HG02981 (cell line): Measurements from ENCODE around the gene APOLD1.
"Not testable (repeated sequence)": the region's sequence is repeated elsewhere in the genome, so short reads cannot be mapped to it uniquely, and the experiment has no call there.

Source experiments
- ATAC-seq: cut with Tn5 transposase; IDR thresholded peaks from one replicate; pipeline ENCODE4 v1.9.1; 2021; ENCODE audit warnings: mild to moderate bottlenecking, moderate library complexity; ENCODE audit not compliant: unreplicated experiment

Gene APOLD1

DNA sequence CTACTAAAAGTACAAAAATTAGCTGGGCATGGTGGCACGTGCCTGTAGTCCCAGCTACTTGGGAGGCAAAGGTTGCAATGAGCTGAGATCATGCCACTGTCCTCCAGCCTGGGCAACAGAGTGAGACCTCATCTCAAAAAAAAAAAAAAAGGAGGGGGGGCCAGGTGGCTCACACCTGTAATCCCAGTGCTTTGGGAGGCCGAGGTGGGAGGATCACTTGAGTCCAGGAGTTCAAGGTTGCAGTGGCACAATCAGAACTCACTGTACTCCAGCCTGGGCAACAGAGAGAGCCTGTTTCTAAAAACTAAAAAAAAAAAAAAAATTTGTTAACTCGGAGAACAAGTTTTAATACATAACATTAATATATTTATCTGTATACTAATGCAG, 22.1 kb downstream of the APOLD1 start:
- not testable (repeated sequence) for ATAC-seq

DNA sequence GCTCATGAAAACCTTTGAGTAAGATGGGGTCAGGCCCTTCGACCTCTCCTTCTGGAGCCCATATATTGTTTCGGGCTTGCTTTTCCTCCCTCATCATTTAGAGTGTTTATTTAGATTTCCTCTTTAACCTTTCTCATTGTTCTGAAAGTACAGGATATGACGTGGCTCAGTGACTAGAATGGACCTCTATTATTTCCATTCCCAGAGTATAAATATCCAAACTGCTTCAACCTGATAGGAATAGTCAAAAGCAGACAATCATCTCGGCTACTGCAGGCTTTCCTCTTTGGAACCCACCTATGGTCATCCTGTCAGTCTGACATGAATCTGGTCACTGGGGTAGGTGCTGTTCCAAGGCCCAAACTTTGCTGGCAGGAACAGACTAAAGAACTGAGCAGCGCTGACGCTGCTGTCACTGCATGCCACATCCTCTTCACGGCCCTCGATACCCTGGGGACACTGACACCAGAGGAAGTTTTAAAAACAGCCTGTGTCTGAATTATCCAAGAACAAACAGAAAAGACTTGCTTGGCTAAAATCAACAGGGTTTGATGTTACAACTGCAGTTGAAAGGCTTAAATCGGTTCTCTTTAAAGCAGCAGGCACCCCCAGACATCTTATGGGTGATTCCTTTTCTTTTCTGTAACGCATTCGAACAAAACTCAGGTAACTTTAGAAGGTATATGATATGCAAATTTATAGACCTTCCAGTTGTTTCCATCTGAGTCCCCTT, 22.7 kb downstream of the APOLD1 start:
- ATAC-seq: peak; percentile 68

DNA sequence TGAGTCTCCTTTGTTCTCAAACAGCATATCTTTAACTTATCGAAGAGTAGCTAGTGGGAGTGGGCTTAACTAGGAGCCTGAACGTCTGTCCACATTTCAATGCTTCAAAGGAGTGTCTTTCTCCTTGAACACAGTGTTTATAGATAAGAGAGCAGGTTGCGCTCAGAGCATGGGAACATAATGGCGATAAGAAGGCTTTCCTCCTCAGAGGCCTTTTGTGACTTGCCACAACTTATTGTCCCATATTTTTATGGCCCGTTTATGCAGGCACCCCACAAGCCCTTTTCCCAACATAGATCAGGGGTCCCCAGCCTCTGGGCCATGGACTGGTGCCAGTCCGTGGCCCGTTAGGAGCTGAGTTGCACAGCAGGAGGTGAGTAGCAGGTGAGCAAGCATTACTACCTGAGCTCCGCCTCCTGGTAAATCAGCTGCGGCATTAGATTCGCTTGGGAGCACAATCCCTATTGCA, 25.1 kb downstream of the APOLD1 start:
- ATAC-seq: no peak

DNA sequence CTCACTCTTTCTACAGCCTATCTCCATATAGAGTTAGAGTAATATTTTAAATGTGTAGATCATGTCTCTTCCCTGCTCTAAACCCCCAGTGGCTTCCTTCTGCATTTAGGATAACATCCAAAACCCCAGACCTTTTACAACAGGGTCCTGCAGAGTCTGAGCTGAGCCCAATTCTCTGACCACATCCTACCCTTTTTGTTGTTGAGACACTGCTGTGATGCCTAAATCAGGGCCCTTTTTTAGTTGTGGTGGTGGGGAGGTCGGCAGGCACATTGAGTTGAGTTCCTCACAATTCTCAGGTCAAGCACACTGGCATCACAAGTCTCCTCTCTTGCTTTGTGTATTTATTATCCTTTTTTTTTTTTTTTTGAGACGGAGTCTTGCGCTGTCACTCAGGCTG, 25.9 kb downstream of the APOLD1 start:
- no peak for ATAC-seq

DNA sequence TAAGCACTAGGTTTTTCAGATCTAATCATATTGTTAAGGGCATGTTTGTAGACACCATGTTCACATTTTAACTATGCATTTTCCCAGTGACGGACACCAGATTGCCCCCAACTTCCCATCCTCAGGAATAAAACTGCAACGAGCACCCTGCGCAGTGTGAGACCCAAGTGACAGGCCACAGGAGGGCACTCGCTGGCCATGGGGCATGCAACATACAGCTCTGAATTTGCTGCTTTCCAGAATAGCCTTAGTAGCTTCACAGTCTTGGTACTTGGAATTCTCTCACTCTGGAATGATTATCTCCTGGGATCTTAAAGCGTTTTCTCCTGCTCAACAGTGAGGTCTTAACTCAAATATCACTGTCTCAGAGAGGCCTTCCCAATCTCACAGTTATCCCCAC, 26.7 kb downstream of the APOLD1 start:
- ATAC-seq: no peak

DNA sequence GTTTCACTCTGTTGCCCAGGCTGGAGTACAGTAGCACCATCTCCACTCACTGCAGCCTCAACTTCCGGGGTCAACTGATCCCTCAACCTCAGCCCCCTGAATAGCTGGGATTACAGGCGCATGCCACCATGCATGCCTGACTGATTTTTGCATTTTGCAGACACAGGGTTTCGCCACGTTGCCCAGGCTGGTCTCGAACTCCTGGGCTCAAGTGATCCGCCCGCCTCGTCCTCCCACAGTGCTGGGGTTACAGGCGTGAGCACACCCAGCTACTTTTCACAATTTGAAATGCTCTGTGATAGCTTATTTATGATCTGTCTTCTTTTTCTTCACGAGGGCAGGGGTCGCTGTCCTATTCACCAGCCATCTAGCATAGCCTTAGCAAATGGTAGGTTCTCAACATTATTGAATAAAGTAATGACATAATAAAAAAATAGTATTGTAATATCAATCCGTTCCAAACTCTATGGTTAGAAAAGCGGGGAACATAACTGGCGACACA, 27.2 kb downstream of the APOLD1 start:
- no peak for ATAC-seq

DNA sequence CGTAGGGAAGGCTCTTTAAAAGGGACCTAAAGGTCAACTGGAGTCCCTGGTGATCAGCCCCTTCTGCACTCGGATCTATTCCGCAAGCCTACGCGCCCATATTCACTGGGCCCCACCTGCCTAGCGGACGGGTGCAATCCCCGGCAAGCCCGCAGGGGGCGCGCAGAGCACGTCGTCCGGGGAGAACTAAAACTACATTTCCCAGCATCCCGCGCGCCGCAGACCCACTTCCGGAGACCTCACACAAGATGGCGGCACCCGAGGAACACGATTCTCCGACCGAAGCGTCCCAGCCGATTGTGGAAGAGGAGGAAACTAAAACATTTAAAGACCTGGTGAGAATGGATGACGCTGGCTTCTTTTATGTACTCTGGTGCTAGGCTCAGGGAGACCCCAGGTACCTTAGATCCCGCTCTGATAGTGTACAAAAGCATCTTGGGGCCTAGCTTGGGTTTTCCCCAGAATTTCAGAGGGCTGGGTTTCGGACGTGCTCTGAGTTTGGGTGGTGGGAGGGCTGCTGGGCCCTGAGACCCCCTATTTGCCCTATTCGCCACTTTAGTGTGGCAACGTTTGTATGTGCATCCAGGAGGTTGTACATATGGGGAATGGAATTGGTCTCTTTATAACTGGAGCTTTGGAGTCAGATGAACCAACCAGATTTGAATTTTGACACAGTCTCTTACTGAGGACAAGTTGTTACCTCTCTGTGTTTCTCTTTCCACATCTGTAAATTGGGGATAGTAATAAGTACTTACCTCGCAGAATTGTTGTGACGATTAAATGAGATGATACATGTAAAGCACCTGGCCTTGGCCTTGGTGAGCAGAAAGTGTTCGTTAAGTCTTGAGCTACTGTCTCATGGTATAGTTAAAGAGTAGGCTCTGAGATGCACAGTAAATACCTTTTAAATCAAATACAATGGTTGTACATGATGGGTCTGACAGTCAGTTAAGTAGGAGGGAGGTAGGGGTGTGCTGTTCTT, 28.0 kb downstream of the APOLD1 start, which contains the start of gene DDX47:
DDX47 (plus strand) TSS at position 227 of the 982 bp plus-strand sequence; CDS start at position 249, 22 bp downstream.
- peak; percentile 82 for ATAC-seq

DNA sequence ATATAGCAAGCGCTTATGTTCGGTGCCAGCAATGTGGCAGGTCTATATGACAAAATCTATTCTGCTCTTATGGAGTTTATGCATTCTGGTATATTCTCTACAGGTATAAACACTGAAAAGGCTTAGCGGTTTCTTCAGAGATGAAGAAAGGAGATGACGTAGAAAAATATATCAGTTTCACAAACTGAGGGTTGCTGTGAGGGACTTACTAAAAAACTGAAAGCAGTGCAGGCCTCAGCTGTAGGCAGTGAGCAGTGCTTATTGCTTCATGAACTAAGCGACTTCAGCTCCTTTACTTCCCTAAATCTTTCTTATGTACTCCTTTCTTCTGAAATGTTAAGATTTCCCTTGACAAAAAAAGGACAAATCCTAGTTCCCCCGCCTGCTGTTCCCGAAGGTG, 32.2 kb downstream of the APOLD1 start:
- no peak for ATAC-seq

DNA sequence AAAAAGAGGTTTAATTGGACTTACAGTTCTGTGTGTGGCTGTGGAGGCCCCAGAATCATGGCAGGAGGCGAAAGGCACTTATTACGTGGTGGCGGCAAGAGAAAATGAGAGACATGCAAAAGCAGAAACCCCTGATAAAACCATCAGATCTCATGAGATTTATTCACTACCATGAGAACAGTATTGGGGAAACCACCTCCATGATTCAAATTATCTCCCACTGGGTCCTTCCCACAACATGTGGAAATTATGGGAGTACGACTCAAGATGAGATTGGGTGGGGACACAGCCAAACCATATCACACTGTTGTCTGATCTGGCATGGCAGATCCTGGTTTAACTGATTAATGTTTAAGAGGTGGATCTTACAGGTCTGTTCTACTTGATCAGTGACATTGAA, 33.2 kb downstream of the APOLD1 start:
- ATAC-seq: no peak

DNA sequence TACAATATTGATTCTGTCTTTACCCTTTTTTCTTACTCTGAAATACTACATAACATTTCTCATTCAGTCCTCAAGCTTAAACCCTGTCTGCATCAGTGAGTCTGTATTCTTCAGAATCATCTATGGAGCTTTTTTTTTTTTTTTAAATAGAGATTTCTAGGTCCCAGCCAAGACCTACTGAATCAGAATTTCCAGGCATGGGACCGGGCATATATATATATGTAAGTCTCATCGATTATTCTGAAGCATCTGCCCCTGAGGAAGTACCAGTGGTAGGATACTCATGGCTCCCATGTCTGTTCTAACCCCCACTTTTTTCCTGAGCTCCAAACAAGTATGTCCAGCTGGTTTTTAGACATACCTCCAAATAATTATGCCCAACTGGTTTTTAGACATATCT, 33.8 kb downstream of the APOLD1 start:
- ATAC-seq: no peak

DNA sequence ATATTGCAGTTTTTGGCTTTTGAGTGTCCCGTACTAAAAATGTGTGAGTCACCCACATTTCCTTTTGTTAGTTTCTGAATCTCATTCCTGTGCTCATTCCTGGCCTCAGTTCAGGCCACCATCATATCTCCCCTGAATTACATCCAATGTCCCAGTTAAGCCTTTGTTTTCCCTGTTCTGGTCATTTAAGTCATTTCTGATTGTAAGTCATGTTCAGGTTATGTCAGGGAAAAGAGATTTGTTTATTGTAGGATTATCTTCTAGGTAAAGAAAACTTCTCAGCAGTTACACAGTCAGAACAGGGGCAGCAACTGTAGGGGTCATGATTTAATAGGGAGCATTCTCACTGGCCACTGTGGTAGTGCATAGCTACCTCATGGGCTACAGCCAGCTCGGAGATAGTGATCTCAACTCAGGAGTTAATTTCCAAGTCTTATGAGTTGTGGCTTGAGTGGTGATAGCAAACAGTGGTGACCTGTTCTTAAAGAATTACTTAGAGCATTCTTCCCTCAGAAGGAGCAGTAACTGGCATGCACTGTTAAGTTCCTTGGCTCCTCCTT, 34.4 kb downstream of the APOLD1 start:
- ATAC-seq: no peak

DNA sequence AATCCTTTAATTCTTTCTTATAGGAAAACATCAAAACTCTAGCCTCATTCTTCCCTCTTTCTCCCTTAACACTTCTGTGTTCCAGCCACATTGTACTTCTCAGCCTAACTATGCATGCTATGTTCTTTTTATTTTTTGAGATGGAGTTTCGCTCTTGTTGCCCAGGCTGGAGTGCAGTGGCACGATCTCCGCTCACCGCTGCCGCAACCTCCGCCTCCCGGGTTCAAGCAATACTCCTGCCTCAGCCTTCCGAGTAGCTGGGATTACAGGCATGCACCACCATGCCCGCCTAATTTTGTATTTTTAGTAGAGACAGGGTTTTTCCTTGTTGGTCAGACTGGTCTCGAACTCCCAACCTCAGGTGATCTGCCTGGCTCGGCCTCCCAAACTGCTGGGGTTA, 34.9 kb downstream of the APOLD1 start:
- not testable (repeated sequence) for ATAC-seq

DNA sequence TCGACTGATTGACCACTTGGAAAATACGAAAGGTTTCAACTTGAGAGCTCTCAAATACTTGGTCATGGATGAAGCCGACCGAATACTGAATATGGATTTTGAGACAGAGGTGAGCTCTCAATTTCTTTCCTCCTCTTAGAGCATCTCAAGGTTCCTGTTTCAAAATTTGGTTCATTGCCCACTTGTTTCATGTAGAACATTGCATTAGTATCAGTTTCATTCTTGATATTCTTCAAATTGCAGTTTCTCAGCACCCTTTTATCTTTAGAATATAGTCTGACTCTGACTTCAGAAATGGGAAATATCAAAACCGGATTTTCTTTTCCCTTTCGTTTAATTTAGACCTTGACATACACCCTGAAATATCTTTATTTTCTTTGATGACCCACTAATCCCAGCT, 36.5 kb downstream of the APOLD1 start:
- ATAC-seq: peak; percentile 76

DNA sequence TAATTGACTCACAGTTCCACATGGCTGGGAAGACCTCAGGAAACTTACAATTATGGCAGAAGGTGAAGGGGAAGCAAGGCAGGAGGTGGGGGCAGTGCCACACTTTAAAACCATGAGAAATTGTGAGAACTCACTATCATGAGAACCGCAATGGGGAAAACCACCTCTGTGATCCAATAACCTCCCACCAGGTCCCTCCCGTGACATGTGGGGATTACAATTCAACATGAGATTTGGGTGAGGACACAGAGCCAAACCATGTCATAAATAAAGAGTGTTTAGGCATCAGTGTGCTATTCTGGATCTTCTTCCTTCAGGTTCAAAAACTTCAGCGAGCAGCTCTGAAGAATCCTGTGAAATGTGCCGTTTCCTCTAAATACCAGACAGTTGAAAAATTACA, 37.4 kb downstream of the APOLD1 start:
- no peak for ATAC-seq

DNA sequence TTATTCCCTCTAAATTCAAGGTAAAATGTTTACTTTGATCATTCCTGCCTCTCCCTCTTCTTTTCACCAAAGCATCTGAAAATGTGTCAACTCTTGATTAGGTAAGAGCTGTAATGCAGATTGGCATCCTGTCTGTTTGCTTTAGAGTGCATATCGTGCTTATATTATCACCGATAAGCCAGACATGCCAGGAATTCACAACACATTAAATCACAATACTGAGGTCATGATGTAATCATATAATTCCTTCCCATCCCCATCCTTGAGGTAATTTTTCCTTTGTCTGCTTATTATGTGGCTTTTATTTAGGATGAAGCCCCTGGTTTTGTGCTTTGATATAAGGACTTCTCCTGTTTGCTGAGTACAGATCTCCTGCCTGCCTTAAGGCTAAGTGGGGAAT, 37.8 kb downstream of the APOLD1 start:
- ATAC-seq: no peak

DNA sequence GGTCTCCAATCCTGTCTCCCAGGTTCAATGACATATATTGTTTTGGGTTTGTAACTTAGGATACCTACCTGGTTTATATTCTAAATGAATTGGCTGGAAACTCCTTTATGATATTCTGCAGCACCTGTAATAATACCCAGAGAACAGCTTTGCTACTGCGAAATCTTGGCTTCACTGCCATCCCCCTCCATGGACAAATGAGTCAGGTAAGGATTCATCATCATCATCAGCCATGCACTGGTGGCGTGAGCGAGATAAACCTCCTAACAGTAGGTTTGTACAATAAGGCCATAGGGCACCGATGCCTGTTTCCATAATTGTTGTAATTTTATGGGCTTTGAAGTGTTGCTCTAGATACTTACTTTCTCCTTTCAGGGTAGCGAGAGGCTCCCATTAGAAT, 38.4 kb downstream of the APOLD1 start:
- ATAC-seq: no peak

DNA sequence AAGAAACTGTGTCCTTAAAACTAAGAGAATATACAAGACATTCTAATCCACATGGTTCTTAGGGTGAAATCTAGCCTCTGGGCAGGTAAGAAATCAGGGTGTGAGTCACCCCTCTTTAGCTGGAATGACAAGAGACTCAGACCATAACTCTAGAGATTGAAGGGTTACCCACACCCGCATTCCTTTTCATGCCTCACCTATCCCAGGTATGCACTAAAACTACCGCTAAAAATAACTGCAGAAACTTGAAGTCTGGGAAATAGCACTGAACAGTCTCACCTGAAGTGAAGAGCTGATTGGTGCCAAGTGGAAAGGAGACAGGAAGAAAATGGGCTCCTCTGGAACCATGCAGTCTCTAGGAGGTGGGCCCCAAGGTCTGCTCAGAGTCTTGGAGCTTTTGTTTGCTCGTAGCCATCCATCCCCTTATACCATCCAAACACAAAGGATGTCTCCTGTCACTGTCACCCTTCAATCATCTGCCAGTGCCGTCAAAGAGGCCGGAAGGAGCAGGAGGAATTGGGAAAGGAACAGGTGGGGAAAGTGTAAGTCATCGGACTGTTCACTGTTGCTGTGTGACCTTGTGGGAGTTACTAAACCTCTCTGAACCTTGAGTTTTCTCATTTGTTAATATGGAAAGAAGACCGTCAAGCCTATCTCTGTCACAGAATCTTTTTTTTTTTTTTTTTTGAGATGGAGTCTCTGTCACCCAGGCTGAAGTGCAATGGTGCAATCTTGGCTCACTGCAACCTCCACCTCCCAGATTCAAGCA, 50.1 kb downstream of the APOLD1 start:
- no peak for ATAC-seq

DNA sequence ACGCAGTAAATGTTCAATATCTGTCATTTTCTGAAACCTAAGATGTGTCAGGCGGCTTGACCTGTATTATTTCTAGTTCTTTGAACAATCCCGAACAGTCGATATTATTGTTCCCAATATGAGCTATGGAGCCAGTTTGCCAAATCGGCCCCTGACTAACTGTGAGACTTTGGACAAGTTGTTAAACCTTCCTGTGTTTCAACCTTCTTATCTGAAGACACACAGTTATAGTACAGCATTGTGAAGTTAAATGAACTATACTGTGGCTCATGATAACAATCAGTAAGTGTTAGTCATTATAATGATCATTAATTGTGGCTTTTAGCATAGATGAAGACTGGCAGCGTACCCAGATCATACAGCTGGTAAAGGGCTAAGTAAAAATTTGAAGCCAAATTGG, 51.1 kb downstream of the APOLD1 start:
- no peak for ATAC-seq

DNA sequence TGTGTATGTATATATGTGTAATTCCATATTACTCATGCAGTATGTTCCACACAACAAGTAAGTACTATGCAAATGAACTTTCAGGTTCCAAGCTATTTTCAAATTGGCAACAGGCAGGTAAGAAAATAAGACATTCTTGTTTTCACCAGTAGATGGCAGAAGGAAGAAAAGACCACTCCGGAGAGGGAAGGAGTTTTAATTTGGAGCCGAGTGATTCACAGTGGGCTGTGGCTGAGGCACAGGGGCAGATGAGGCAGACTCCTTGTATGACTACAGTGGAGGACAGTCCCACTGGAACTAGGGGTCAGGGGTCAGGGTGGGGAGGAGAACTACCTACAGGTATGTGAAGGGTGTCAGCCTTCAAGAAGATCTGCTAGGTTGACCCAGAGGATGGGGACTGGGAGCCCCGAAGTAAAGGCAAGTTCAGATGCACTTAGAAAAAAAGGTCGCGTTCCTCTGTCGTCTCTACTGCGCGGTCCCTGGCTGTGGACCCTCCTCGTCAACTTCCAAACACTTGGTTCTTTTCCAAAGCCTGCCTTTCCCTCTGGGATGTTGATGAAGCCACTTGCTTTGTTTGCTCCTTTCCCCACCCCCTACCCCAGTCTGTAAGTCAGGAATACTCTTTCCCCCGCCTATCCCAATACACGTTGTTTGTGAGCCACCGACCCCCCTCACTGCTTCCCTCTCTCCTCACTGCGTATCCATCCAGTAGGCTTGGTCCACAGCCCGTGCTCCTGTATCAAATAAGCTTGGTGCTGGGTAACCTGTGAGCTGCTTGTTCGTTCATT, 51.8 kb downstream of the APOLD1 start:
- peak; percentile 49 for ATAC-seq

DNA sequence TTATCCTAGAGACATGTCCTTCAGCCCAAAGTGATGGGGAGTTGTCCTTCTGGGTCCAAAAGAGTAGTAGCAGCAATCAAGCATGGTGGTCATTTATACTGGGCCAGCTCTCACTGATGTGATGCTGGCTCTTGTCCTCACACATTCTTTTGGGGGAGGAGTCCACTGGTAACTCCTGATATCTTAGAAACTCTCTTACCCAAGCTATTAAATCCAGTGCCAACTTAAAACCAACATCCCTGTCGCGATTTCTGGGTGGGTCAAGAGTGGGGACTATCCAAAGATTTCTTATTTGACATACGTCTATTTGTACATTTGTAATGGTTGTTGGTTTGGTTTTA, 52.3 kb downstream of the APOLD1 start:
- ATAC-seq: no peak
